HepG2 (cell line): Measurements from ENCODE around the gene PLEKHB1. TPM values are rescaled to one million over a fixed set of nuclear protein-coding genes. Genes with fewer than 3 reads are reported as not detected.

Experiments
- DMAP1 ChIP-seq: IDR thresholded peaks from 2 replicates; pipeline ENCODE4 v1.6.1; 2016
- FOXK1 ChIP-seq: sonication (generic); formaldehyde crosslinking; IDR thresholded peaks from 2 replicates; pipeline ENCODE4 v1.4.0; 2020; ENCODE audit warnings: low read depth, missing genetic modification reagents, borderline replicate concordance
- GRHL1 ChIP-seq: sonication (generic); formaldehyde crosslinking; conservative IDR thresholded peaks from 2 replicates; pipeline ENCODE4 v1.8.0; 2022; ENCODE audit warnings: missing genetic modification reagents
- GTF2F1 ChIP-seq: fragments of 150-350 bp; IDR thresholded peaks from 2 replicates; pipeline ENCODE4 v1.6.1; 2014; ENCODE audit warnings: low read length
- NAIF1 ChIP-seq: sonication (generic); formaldehyde crosslinking; IDR thresholded peaks from 2 replicates; pipeline ENCODE4 v1.5.0; 2020; ENCODE audit warnings: mild to moderate bottlenecking, missing genetic modification reagents, borderline replicate concordance
- RFXAP ChIP-seq: sonication (generic); formaldehyde crosslinking; IDR thresholded peaks from 2 replicates; pipeline ENCODE4 v1.4.0; 2020; ENCODE audit warnings: missing genetic modification reagents, borderline replicate concordance
- SNAI1 ChIP-seq: sonication (generic); formaldehyde crosslinking; IDR thresholded peaks from 2 replicates; pipeline ENCODE4 v1.5.0; 2020; ENCODE audit warnings: mild to moderate bottlenecking, missing genetic modification reagents, borderline replicate concordance
- ZBTB26 ChIP-seq: IDR thresholded peaks from 2 replicates; pipeline ENCODE4 v1.6.1; 2016; ENCODE audit warnings: missing compliant biosample characterization, missing genetic modification reagents, borderline replicate concordance
- ZFAT ChIP-seq: sonication (generic); formaldehyde crosslinking; conservative IDR thresholded peaks from 2 replicates; pipeline ENCODE4 v1.8.1; 2023; ENCODE audit warnings: missing genetic modification reagents, inconsistent platforms
- ZMAT5 ChIP-seq: sonication (generic); formaldehyde crosslinking; IDR thresholded peaks from 2 replicates; pipeline ENCODE4 v1.5.0; 2020; ENCODE audit warnings: mild to moderate bottlenecking, low read depth, missing genetic modification reagents, borderline replicate concordance
- ZNF496 ChIP-seq: sonication (generic); formaldehyde crosslinking; IDR thresholded peaks from 2 replicates; pipeline ENCODE4 v1.8.1; 2023; ENCODE audit warnings: mild to moderate bottlenecking, moderate library complexity, missing genetic modification reagents; ENCODE audit not compliant: insufficient replicate concordance
- ZNF550 ChIP-seq: sonication (generic); formaldehyde crosslinking; IDR thresholded peaks from 2 replicates; pipeline ENCODE4 v1.4.0; 2020; ENCODE audit warnings: mild to moderate bottlenecking, missing genetic modification reagents, borderline replicate concordance
- ZNF564 ChIP-seq: sonication (generic); formaldehyde crosslinking; IDR thresholded peaks from 2 replicates; pipeline ENCODE4 v1.8.1; 2023; ENCODE audit warnings: mild to moderate bottlenecking, missing genetic modification reagents
- polyA plus RNA-seq, 8 experiments: library from polyadenylated mRNA; depleted of rRNA in 3 of 8; stranded (reverse) in 7 of 8; unstranded in 1 of 8; fragments of >200 nt; fragmentation: Illumina TruSeq in 4 of 8; extraction: Trizol in 4 of 8; gene quantifications; 2 replicates each; pipeline versions ENCODE4 v1.2.1 to v1.2.3, GENCODE V29; 2011 to 2016; ENCODE audit warnings: low read depth in 4 of 8, missing spikeins in 1 of 8, mixed read lengths in 1 of 8; ENCODE audit not compliant: insufficient read depth in 1 of 8
- total RNA-seq, 5 experiments: library from RNA; depleted of rRNA; stranded (reverse); fragments of >200 nt; fragmentation: Illumina TruSeq; extraction: Trizol; gene quantifications; 2 replicates each; pipeline ENCODE4 v1.2.3, GENCODE V29; 2016; ENCODE audit warnings: low read depth in 1 of 5
- TF ChIP-seq, protein P1 (sequence below): sonication (generic); formaldehyde crosslinking; IDR thresholded peaks from 2 replicates; pipeline ENCODE4 v1.5.0; 2020; ENCODE audit warnings: mild to moderate bottlenecking, missing genetic modification reagents, borderline replicate concordance
- TF ChIP-seq, protein P2 (sequence below): IDR thresholded peaks from 2 replicates; pipeline ENCODE4 v1.6.1; 2012; ENCODE audit warnings: inconsistent platforms

PLEKHB1 gene
- total and polyA plus RNA-seq, 2 of the 13 experiments (the other 11 are each of a cell fraction or from before 2014, with no cell fraction given): 68.0 to 99.3 TPM

DNA sequence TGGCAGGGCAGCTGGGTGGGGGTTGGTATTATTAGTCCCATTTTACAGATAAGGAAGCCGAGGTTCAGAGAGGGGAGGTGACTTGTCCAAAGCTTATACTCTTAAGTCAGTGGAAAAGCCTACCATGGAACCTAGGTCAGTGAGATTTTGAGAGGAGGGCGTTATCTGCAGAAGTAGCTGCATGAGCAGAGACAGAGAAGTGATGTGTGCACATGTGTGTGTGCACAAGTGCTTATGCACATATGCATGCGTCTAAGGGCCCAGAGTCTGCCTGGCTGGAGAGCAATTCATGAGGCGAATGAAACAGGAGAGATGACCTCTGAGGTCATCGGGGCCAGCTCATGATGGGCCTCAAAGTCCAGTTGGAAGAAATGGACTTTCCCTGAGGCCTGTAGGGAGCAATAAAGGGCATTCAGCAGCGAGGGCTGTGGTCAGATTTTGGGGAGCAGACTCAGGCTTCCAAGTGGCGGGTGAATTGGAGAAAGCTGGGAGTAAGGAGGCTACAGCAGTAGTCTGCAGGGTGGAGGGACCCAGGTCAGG is 8.2 kb downstream of the PLEKHB1 start (continued):
- TF ChIP-seq, protein P1, sequence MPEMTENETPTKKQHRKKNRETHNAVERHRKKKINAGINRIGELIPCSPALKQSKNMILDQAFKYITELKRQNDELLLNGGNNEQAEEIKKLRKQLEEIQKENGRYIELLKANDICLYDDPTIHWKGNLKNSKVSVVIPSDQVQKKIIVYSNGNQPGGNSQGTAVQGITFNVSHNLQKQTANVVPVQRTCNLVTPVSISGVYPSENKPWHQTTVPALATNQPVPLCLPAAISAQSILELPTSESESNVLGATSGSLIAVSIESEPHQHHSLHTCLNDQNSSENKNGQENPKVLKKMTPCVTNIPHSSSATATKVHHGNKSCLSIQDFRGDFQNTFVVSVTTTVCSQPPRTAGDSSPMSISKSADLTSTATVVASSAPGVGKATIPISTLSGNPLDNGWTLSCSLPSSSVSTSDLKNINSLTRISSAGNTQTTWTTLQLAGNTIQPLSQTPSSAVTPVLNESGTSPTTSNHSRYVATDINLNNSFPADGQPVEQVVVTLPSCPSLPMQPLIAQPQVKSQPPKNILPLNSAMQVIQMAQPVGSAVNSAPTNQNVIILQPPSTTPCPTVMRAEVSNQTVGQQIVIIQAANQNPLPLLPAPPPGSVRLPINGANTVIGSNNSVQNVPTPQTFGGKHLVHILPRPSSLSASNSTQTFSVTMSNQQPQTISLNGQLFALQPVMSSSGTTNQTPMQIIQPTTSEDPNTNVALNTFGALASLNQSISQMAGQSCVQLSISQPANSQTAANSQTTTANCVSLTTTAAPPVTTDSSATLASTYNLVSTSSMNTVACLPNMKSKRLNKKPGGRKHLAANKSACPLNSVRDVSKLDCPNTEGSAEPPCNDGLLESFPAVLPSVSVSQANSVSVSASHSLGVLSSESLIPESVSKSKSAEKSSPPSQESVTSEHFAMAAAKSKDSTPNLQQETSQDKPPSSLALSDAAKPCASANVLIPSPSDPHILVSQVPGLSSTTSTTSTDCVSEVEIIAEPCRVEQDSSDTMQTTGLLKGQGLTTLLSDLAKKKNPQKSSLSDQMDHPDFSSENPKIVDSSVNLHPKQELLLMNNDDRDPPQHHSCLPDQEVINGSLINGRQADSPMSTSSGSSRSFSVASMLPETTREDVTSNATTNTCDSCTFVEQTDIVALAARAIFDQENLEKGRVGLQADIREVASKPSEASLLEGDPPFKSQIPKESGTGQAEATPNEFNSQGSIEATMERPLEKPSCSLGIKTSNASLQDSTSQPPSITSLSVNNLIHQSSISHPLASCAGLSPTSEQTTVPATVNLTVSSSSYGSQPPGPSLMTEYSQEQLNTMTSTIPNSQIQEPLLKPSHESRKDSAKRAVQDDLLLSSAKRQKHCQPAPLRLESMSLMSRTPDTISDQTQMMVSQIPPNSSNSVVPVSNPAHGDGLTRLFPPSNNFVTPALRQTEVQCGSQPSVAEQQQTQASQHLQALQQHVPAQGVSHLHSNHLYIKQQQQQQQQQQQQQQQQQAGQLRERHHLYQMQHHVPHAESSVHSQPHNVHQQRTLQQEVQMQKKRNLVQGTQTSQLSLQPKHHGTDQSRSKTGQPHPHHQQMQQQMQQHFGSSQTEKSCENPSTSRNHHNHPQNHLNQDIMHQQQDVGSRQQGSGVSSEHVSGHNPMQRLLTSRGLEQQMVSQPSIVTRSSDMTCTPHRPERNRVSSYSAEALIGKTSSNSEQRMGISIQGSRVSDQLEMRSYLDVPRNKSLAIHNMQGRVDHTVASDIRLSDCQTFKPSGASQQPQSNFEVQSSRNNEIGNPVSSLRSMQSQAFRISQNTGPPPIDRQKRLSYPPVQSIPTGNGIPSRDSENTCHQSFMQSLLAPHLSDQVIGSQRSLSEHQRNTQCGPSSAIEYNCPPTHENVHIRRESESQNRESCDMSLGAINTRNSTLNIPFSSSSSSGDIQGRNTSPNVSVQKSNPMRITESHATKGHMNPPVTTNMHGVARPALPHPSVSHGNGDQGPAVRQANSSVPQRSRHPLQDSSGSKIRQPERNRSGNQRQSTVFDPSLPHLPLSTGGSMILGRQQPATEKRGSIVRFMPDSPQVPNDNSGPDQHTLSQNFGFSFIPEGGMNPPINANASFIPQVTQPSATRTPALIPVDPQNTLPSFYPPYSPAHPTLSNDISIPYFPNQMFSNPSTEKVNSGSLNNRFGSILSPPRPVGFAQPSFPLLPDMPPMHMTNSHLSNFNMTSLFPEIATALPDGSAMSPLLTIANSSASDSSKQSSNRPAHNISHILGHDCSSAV (CRISPR knock-in tag): no peak
- TF ChIP-seq ZFAT (CRISPR knock-in tag): no peak
- TF ChIP-seq GRHL1 (CRISPR knock-in tag): no peak
- TF ChIP-seq ZNF564 (CRISPR knock-in tag): no peak
- TF ChIP-seq NAIF1 (CRISPR knock-in tag): no peak
- no peak for TF ChIP-seq ZNF496
- TF ChIP-seq ZMAT5 (CRISPR knock-in tag): no peak
- no peak for TF ChIP-seq ZNF550 (CRISPR knock-in tag)
- TF ChIP-seq ZBTB26 (CRISPR knock-in tag): no peak
- TF ChIP-seq FOXK1 (CRISPR knock-in tag): no peak
- TF ChIP-seq GTF2F1: no peak
- TF ChIP-seq, protein P2, sequence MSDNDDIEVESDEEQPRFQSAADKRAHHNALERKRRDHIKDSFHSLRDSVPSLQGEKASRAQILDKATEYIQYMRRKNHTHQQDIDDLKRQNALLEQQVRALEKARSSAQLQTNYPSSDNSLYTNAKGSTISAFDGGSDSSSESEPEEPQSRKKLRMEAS: peak; percentile 58
- no peak for TF ChIP-seq DMAP1
- no peak for TF ChIP-seq SNAI1 (CRISPR knock-in tag)
- no peak for TF ChIP-seq RFXAP (CRISPR knock-in tag)
